NCI-H2107 (cell line): ENCODE measurements around the gene SEMA5A.

Experiments
- DNase-seq: peaks from one replicate; lab custom pipeline; 2025; lab: John Stamatoyannopoulos, UW

The SEMA5A gene

DNA sequence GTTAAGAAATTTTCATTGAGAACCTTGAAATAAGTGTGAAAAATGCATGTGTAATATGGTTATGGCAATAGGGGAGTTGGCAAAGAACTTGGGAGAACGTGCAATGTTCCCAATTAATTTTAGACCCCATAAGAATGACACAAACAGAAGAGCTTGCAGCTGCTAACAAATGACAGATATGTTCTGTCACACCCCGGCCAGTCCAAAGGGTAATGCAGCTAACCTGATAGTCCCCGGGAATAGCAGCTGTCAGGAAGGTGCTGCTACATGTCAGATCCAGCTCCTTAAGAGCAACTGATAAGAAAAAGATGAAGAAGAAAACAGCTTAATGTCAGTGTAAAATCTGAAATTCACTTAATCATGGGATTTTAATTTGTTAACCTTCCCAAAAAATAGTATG, 30.4 kb downstream of the SEMA5A start:
- no peak for DNase-seq

DNA sequence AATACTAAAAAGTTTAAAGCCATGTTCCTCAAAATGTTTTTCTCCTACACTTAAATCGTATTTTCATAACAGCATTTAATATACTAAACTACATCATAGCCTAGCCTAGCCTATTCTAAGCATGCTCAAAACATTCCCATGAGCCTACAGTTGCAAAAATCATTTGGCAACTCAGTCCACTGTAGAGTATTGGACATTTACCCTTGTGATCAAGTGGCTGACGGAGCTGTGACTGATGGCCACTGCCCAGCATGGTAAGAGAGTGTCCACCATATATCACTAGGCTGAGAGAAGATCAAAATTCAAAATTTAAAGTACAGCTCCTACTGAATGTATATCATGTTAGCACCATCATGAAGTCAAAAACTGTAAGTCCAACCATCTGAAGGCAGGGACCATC, 30.9 kb downstream of the SEMA5A start:
- no peak for DNase-seq

GRCh38 chr5:9513827-9514226, 32.0 kb downstream of the SEMA5A start:
- DNase-seq = no peak

DNA sequence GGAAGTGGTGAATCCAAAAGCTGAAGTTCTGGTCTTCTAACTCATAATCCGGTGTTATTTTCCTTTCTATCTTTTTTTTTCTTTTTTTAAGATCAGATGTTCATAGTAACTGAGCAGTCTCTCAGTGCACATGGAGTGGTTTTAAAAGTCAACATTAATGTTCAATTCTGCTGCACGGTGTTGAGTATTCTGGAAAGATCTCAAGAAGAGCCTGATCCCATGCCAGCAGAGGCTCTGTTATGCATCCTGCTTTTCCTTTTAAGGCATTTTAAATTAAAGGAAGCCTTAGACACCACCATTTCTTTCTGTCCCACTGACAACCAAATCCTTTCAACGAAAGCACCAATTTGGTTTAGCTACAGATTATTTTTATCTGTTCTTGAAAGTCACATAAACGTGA, 33.4 kb downstream of the SEMA5A start:
- DNase-seq = no peak

DNA sequence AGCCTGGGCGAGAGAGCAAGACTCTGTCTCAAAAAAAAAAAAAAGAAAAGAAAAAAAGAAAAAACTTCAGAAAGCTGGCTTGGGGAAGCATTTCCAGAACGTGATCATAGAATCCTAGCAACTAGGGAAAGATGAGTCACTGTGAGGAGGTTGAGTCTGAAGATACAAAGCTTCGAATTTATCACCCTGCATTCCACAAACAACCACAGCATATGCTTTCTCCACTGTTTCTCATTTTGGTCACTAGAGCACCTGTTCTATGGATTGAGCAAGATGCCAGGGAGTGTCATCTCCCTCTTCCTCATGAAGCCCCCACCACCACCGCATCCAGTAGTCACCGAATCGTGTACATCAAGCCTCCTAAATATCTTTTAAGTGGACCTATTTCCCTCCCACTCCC, 37.9 kb downstream of the SEMA5A start:
- DNase-seq = no peak

DNA sequence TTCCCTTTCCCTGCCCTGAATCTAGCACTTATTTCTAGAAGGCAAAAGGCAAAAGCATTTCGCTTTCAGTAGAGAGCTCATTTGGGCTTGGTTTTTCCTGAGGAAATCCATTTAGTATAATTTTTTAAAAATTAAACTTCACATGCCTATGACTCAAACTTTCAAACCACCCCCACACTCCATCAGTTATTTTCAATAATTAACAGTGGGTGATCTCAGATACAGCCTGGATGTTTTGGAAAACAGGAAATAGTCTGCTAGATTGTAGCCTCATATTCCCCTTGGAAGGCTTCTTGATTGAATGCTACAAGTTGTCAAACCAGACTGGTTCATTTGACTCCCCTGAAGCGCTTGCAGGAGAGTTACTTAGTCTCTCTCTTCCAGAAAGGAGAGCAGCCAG, 40.6 kb downstream of the SEMA5A start:
- DNase-seq = no peak

GRCh38 chr5:9502864-9503263, 43.0 kb downstream of the SEMA5A start:
- no peak for DNase-seq

DNA sequence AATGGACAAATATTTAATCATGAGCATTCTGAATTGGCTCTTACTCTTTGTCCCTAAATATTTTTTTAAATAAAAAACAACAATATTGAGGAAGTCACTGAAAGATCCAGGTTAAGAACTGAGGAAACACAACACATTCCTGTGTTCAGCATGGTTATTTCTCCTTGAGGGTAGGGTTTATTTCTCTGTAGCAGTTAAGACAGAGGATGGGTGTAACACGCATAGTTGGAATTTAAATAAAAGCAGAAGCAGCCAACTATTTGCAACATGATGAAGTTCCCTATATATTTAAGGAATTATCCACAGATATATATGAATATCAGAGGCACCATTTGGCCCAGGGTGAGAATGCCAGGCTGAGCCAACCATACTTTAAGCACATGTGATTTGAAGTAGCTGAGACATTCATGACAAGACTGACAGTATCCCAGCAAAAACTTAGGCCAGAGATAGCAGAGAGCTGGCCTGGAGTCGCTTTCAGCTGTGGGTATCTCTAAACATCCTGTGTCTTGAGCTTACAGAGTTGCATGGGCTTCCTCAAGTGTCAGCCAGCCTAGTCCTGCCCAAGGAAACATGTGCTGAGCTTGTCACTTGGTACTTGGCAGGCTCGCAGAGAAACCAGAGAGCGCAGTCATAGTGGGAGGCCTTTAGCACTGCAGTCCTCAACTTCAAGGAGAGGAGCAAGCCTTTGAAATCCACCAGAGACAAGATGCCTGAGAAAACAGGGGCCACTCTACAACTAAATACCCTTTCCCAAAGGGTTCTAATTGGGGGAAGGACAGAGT, 43.6 kb downstream of the SEMA5A start:
- no peak for DNase-seq

DNA sequence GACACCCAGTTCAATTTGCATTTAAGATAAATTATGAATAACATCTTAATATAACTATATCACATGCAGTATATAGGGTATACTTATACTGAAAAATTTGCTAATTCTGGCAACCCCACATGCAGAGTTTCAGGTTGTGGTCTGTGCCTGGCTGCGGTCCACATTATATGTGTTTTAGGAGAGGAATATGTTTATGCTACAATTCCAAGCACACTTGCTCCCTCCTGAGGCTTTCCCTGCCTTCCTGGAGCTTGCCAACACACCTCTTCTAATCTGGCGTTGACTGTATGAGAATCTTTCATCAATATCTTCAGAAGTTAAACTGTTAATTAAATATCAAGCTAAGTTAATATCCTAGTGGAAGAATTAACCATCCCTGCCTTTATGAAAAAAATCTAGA, 45.2 kb downstream of the SEMA5A start:
- no peak for DNase-seq

- DNase-seq = no peak
Measured at GRCh38 chr5:9500193-9500592, 45.7 kb downstream of the SEMA5A start.

DNA sequence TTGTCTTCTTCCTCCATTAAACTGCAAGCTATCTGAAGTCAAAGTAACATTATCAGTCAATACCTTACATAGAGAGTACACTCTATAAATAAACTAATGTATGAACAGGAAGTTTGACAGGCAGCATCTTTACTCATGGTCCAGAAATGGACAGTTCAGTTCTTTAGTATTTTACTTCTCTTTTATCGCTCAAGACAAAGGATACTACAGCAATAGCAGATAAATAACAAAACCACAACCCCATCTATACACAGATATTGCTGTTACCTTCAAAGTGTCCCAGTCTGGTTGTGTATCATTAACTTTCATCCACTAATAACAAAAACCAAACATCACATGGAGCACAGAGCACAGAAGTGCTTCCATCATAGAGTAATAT, 46.4 kb downstream of the SEMA5A start:
- DNase-seq = no peak

GRCh38 chr5:9498541-9499497, 47.1 kb downstream of the SEMA5A start:
- no peak for DNase-seq

- DNase-seq = no peak
Measured at GRCh38 chr5:9497347-9497746, 48.5 kb downstream of the SEMA5A start.

DNA sequence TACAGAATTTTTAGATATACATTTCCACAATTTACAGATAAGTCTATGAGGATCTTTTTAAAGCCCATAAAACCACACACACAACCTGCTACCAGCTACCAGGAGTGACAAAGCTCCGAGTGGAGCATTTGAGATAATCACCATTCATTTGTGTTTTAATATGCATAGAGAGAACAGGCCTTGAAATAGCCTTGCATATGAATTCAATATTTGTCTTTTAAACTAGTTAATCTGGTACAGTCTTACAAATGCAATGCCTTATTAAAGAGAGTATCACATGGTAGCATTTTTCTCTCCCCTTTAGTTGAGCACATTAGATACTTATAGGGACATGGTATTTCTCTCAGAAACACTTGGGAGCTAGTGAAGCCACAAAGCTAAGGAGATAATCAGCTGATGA, 49.1 kb downstream of the SEMA5A start:
- no peak for DNase-seq

DNA sequence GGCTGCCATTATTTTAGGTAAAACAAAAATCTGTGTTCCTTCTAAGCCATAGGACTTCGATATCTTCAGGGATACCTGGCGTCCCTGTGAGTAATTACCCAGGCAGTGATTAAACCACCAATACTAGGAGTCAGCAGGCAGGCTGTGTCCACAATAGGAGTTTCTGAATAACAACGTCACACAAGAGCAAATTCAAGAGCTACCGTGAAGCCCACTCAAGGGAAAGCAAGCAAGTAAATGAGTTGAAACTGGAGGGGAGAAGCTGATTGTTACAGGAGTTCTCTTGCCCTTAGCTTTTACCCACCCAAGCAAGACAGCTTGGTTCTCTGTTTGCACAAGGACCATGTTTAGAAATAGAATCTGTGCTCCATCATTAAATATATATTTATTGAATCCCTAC, 50.8 kb downstream of the SEMA5A start:
- no peak for DNase-seq

- DNase-seq = no peak
Measured at GRCh38 chr5:9494301-9494700, 51.6 kb downstream of the SEMA5A start.

DNA sequence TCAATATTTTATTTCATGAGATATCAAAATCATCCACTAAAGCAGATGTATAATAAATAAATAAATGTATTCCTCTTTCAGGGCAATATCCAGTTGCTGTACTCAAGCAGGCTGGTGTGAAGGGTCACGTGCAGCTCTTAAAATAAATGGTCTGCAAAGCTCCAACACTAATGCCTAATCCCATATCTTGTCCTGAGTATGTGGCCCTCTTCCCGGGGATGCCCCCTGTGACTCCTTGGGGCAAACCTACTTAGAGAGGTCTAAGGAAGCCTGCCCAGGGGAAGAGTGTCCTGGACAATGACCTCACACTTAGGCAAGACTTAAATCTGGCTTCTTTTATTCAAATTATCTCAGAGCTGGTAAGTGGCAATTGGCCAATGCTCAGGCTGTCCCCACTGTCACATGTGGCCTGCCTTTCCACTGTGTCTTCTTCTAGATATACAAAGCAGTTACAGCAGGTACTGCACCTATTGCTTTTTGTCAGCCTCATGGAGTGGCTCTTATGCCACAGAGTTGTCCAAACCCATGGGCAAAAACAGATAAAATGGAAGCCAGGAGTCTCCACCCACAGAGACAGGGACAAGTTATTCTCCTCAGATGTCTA, 55.3 kb downstream of the SEMA5A start:
- no peak for DNase-seq

DNA sequence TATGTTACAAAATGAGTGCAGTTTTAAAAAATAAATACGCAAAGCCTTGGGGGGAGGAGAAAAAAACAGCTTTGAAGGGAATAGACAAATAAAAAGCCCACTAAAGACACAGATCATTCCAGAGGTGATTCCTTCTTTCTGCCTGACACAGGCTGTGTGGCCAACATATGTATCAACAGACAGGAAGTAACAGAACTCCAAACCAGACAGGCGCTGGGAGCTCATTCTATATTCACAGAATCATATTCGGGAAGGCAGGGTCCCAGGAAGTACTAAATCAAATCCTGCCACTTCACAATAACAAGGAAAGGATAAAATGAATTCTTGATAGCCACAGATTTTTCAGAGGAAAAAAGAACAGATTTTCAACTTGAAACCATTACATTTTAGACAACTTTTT, 62.1 kb downstream of the SEMA5A start:
- no peak for DNase-seq

GRCh38 chr5:9483243-9483642, 62.6 kb downstream of the SEMA5A start:
- no peak for DNase-seq

DNA sequence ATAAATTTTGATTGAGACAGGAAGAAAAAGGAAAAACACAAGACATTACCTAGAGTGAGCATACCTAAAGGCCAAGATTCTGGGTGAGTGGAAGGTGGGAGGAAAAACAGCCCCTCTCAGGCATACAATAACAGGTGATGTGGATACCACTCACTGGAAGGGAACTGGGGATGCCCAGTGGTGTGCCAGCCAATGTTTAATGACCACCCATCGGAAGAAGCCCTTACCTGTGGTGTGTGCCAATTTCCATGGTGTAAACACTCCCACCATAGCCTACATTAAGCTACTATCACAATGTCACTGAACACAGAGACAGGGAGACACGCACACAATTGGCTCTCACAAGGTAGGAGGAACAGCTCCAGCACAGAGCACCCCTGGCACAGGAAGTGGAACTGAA, 63.5 kb downstream of the SEMA5A start:
- DNase-seq = no peak

DNA sequence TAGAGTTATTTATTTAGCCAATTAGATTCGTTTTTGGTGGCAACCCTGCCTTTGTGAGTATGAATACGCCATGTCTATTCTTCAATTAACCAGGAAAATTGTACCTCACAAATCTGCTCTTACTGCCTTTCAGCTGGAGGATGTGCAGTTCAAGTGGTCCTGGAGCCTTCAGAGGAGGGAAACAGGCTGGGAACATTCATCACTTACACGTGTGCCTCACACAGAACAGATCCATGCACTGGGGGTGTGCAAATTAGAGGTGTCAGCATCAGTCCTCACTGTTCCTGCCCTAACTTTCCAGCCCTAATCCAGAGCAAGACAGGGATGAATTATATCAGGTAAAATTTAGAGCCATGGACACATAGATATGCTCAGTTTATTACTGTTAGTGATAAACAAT, 65.4 kb downstream of the SEMA5A start:
- DNase-seq = no peak

GRCh38 chr5:9479990-9480389, 65.9 kb downstream of the SEMA5A start:
- DNase-seq = no peak

DNA sequence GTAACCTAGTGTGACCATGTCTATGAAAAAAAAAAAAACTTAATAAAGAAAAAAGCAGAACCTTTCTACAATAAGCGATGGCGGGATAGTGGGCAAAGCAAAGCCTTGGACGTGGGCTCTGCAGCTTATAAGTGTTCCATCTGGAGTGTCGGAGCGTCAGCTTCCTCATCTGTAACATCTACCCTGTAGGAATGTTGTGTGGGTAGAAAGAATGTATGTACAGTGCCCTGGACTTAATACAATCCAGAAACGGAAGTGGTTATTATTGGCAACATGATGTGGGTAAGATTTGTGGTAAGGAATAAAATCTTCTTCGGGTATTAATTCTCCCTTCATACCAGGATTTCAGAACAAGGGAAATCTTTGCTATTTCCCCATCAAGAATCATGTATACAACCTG, 66.5 kb downstream of the SEMA5A start:
- DNase-seq = no peak
